Spinal cord (tissue), 10 donors: Measurements from ENCODE around the gene EMC10. TPM values are rescaled to one million over a fixed set of nuclear protein-coding genes. Genes with fewer than 3 reads are reported as not detected.

Experiments used
- DNase-seq, 6 donors: peaks; one replicate each; pipeline versions ENCODE4 v3.0.0 to v3.0.0-alpha.2; 2013 to 2015; ENCODE audit warnings: low spot score in 6 of 6, low read depth in 4 of 6
- H3K27ac ChIP-seq: one replicate; pipeline ENCODE4 v1.5.1; 2013; ENCODE audit warnings: low read depth, low read length, control low read depth
- H3K27me3 ChIP-seq: one replicate; pipeline ENCODE4 v1.6.1; 2013; ENCODE audit warnings: low read length; ENCODE audit not compliant: control insufficient read depth, insufficient read depth
- H3K36me3 ChIP-seq: one replicate; pipeline ENCODE4 v1.6.1; 2013; ENCODE audit warnings: low read length; ENCODE audit not compliant: control insufficient read depth, insufficient read depth
- H3K4me1 ChIP-seq: one replicate; pipeline ENCODE4 v1.6.1; 2013; ENCODE audit warnings: low read length; ENCODE audit not compliant: control insufficient read depth, insufficient read depth
- H3K4me3 ChIP-seq: one replicate; pipeline ENCODE4 v1.5.1; 2013; ENCODE audit warnings: low read depth, low read length, control low read depth
- H3K9me3 ChIP-seq: one replicate; pipeline ENCODE4 v1.6.1; 2013; ENCODE audit warnings: low read length; ENCODE audit not compliant: control insufficient read depth, insufficient read depth
- WGBS: methylation state at CpG from one replicate; pipeline ENCODE4 v1.1.5; 2013; ENCODE audit warnings: missing lambda C conversion rate; ENCODE audit not compliant: insufficient coverage; 5-methylcytosine and 5-hydroxymethylcytosine counted together
- polyA plus RNA-seq, 2 donors: library from polyadenylated mRNA; unstranded; fragments of 120-200 nt; gene quantifications; one replicate each; pipeline ENCODE4 v1.2.1, GENCODE V29; 2013; ENCODE audit not compliant: insufficient read length in 2 of 2
- total RNA-seq, 2 donors: library from RNA; depleted of rRNA in 1 of 2; stranded (reverse); fragments of 120-200 nt in 1 of 2; fragments of >200 nt in 1 of 2; gene quantifications; one replicate each; pipeline versions ENCODE4 v1.2.3 to v1.2.4, GENCODE V29; 2013 to 2014
- donor health status: healthy.

The EMC10 gene
- total and polyA plus RNA-seq, 4 donors, result 78.4 to 267 (median 220) TPM

DNA sequence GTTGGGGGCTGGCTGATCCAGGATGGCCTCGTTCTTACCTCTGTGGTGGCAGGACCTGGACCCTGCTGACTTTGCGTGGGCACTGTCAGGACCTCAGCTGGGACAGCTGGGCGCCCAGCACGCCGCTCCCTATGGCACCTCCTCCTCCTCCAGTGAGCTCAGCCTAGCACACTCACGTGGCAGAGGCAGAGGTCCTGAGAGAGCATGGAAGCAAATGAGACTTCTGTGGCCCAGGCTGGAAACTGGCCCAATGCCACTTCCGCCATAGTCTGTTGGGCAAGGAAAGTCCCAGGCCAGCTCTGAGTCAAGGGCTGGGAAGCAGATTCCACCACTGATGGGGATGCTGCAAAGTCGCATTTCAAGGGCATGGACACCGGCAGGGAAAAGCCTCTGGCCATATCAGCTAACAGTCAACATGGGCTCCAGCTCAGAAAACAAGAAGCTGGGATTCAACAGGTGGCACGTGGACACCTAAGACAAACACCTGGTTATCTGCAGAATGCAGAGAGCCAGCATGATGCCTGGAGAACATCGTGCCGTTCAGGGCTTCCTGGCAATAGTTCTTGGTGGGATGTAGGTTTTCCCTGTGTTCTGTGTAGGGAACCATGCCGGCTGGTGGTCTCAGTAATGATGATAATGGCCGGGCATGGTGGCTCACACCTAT lies 26.9 kb upstream of the EMC10 start:
- H3K4me3 ChIP-seq, result no peak overlapping the region
- H3K4me1 ChIP-seq, result no peaks in the 10 kb centered on the region
- H3K27me3 ChIP-seq, result no peaks in the 10 kb centered on the region
- WGBS, result 86% methylated on average over 7 of the region's 14 CpGs
- no peak for DNase-seq
- H3K36me3 ChIP-seq, result no peaks in the 10 kb centered on the region
- no peaks in the 10 kb centered on the region for H3K9me3 ChIP-seq
- no peak overlapping the region for H3K27ac ChIP-seq

DNA sequence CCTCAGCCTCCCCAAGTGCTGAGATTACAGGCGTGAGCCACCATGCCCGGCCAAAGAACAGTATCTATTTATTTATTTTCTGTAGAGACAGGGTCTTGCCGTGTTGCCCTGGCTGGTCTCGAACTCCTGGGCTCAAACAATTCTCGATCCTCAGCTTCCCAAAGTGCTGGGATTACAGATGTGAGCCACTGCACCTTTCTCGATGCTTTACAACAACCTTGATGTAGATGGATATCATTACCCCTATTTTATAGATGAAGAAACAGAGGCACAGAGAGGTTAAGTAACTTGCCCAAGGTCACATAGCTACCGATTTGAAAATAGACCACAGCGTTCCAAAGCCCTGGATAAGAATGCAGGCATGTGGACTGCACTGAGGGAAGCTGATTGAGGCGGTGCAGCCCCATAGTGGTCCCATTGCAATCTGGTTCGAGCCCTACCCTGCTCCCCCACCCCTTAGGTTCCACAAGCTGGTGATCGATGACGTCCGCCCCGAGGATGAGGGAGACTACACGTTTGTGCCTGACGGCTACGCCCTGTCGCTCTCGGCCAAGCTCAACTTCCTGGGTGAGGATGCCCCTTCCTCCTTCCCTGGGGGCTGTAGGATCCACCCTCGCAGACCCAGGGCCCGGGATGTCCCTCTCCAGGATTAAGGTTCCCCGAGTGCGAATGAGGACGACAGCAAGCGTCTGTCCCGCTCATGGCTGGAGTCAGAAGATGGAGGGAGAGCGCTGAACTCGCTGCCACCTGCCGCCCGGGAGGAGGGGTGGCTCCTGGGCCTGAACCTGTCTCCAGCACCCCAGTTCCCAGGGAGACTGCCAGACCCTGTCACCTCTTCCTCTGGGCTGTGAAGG lies 25.7 kb upstream of the EMC10 start:
- 52% methylated on average over 23 of the region's 30 CpGs for WGBS
- no peak overlapping the region for H3K4me3 ChIP-seq
- no peaks in the 10 kb centered on the region for H3K27me3 ChIP-seq
- no peaks in the 10 kb centered on the region for H3K36me3 ChIP-seq
- no peaks in the 10 kb centered on the region for H3K9me3 ChIP-seq
- no peak for DNase-seq
- H3K4me1 ChIP-seq, result no peaks in the 10 kb centered on the region
- no peak overlapping the region for H3K27ac ChIP-seq

DNA sequence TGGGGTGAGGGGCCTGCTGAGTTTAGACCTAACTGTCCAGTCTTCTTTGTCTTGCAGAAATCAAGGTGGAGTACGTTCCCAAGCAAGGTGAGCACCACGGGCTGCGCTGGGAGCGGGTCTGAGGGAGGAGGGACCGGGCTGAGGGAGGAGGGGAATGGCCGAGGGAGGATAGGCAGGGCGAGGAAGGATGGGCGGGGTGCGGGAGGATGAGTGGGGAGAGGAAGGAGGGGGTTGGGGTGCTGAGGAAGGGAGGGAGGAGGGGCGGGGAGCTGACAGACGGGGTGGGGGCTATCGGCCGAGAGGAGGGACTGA lies 25.1 kb upstream of the EMC10 start:
- H3K27me3 ChIP-seq, result no peaks in the 10 kb centered on the region
- WGBS, result 50% methylated on average over 12 of the region's 13 CpGs
- DNase-seq, result no peak
- no peaks in the 10 kb centered on the region for H3K4me1 ChIP-seq
- H3K36me3 ChIP-seq, result no peaks in the 10 kb centered on the region
- no peak overlapping the region for H3K4me3 ChIP-seq
- no peaks in the 10 kb centered on the region for H3K9me3 ChIP-seq
- H3K27ac ChIP-seq, result no peak overlapping the region

DNA sequence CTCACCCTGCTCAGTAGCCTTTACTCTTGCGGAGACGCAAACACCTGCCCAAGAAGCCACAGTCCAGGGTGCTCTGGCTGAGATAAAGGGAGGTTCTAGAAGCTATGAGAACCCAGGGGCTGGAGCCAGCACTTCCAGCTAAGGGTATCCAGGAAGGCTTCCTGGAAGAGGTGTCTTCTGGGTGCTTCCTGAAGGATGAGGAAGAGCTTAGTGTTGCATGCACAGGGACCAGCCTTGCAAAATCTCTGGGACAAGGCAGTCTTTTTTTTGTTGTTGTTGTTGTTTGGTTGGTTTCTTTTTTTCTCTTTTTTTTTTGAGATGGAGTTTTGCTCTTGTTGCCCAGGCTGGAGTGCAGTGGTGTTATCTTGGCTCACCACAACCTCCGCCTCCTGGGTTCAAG lies 23.1 kb upstream of the EMC10 start:
- H3K9me3 ChIP-seq, result no peaks in the 10 kb centered on the region
- peaks cover 6% of the 10 kb centered on the region for H3K27me3 ChIP-seq
- DNase-seq, result no peak
- H3K4me1 ChIP-seq, result peaks cover under 1% of the 10 kb centered on the region
- H3K27ac ChIP-seq, result no peak overlapping the region
- no peak overlapping the region for H3K4me3 ChIP-seq
- 94% methylated on average over 2 of the region's 3 CpGs for WGBS
- no peaks in the 10 kb centered on the region for H3K36me3 ChIP-seq

DNA sequence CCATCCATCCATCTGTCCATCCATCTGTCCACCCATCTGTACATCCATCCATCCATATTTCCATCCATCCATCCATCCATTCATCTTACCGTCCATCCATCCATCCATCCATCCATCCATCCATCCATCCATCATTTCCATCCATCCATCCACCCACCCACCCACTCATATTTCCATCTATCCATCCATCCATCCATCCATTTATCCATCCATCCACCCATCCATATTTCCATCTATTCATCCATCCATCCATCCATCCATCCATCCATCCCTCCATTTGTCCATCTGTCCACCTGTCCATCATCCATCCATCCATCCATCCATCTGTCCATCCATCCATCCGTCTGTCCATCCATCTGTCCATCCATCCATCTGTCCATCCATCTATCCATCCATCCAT lies 20.3 kb upstream of the EMC10 start:
- H3K36me3 ChIP-seq, result no peaks in the 10 kb centered on the region
- H3K27ac ChIP-seq, result no peak overlapping the region
- H3K4me3 ChIP-seq, result no peak overlapping the region
- H3K27me3 ChIP-seq, result peaks cover 16% of the 10 kb centered on the region
- WGBS, result 76% methylated on average over 2 of the region's 2 CpGs
- DNase-seq, result no peak
- H3K4me1 ChIP-seq, result peaks cover 5% of the 10 kb centered on the region
- H3K9me3 ChIP-seq, result no peaks in the 10 kb centered on the region

DNA sequence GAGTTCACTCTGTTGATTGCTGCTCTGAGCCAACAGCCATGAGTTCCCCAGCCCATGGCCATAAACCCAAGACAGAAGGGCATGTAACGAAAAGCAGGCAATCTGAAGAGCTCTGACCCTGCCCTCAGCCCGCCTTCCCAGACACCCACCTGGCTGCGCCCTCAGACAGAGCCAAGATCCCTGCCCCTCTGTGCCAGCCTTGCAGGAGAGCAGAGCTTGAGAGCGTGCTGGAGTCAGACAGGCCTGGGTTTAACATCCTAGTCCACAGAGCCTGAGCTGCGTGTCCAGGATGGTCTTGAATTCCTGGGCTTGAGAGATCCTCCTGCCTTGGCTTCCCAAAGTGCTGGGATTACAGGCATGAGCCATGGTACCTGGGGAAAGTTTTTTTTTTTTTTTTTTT lies 19.0 kb upstream of the EMC10 start:
- WGBS, result 76% methylated on average over 5 of the region's 5 CpGs
- DNase-seq, result no peak
- Histone ChIP-seq H3K27ac (no peak overlapping the region), H3K36me3 (no peaks in the 10 kb centered on the region), H3K9me3 (no peaks in the 10 kb centered on the region), H3K27me3 (peaks cover 16% of the 10 kb centered on the region), H3K4me1 (peaks cover 5% of the 10 kb centered on the region), H3K4me3 (no peak overlapping the region)

DNA sequence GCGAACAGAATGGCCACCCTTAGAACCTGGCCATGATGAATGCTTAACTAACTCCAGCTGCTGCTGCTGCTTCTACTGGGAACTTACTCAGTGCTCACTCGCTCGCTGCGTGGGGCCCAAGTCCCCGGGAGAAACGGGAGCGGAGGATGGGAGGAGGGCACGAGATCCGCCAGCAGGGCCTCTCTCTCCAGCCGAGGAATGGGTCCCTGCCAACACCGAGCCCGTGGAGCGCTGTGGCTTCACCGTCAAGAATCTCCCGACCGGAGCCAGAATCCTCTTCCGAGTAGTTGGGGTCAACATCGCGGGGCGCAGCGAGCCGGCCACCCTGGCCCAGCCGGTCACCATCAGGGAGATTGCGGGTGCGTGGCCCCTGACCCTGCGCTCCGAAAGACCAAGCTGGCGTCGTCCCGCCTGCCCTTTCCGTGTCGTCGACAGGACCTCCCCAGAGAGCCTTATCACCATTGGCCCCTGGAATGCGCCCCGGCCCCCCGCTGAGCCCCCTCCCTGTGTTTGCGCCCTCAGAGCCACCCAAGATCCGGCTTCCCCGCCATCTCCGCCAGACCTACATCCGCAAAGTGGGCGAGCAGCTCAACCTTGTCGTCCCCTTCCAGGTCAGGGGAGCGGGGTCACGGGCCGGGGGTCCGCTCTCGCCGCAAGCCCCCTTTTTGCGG lies 17.8 kb upstream of the EMC10 start:
- 32% methylated on average over 49 of the region's 50 CpGs for WGBS
- H3K36me3 ChIP-seq, result no peaks in the 10 kb centered on the region
- peaks cover 5% of the 10 kb centered on the region for H3K4me1 ChIP-seq
- no peak for DNase-seq
- no peaks in the 10 kb centered on the region for H3K9me3 ChIP-seq
- no peak overlapping the region for H3K27ac ChIP-seq
- H3K4me3 ChIP-seq, result no peak overlapping the region
- H3K27me3 ChIP-seq, result peaks cover 16% of the 10 kb centered on the region

DNA sequence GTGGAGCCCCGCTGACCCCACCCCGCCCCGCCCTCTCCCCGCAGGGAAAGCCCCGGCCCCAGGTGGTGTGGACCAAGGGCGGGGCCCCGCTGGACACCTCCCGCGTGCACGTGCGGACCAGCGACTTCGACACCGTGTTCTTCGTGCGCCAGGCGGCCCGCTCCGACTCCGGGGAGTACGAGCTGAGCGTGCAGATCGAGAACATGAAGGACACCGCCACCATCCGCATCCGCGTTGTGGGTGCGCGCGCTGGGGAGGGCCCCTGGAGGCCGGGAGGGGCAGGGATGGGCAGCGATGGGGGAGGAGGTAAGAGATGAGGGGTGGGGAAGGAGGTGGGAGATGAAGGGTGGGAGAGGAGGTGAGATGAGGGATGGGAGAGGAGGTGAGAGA lies 17.2 kb upstream of the EMC10 start:
- H3K4me1 ChIP-seq, result peaks cover 5% of the 10 kb centered on the region
- no peak overlapping the region for H3K4me3 ChIP-seq
- WGBS, result 61% methylated on average over 32 of the region's 32 CpGs
- peaks cover 16% of the 10 kb centered on the region for H3K27me3 ChIP-seq
- no peaks in the 10 kb centered on the region for H3K9me3 ChIP-seq
- DNase-seq, result no peak
- H3K27ac ChIP-seq, result no peak overlapping the region
- no peaks in the 10 kb centered on the region for H3K36me3 ChIP-seq

DNA sequence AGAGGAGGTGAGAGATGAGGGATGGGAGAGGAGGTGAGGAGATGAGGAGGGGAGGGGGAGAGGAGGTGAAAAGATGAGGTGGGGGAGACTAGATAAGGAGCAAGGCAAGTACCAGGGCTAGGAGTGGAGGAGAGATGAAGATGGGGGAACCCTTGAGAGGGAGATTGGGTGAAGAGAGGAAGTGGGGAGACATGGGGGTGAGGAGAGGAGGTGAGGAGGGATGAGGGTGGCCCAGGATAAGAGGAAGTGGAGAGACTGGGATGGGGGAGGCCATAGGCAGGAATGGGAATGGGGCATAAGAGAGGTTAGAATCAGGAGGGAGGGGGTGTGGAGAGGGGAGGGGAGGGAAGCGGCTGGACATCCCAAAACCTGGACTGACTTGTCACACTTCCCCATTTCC lies 16.7 kb upstream of the EMC10 start:
- no peak for DNase-seq
- peaks cover 16% of the 10 kb centered on the region for H3K27me3 ChIP-seq

More for the DNA sequence above, 16.7 kb upstream of the EMC10 start:
- H3K4me1 ChIP-seq, result peaks cover 5% of the 10 kb centered on the region
- H3K9me3 ChIP-seq, result no peaks in the 10 kb centered on the region
- peaks cover 3% of the 10 kb centered on the region for H3K36me3 ChIP-seq
- no CpG with 5 or more reads among the region's 1 CpG for WGBS
- no peak overlapping the region for H3K4me3 ChIP-seq
- no peak overlapping the region for H3K27ac ChIP-seq
